GM23338 (cell line): ENCODE data around the gene DAO. TPM values are rescaled to one million over a fixed set of nuclear protein-coding genes. Genes with fewer than 3 reads are reported as not detected.

ENCODE experiments used
- ATAC-seq: fragments of 200-7000 bp; cut with Tn5 transposase; 3 replicates; pipeline ENCODE4 v1.9.1; 2020
- DNase-seq: peaks from one replicate; pipeline ENCODE4 v3.0.0-alpha.2; 2015; ENCODE audit warnings: low spot score
- H2AFZ ChIP-seq: fragments of 200-600 bp; sonication (generic); 2 replicates; pipeline ENCODE4 v1.8.0; 2016; ENCODE audit warnings: antibody characterized with exemption, mild to moderate bottlenecking, moderate library complexity
- H3F3A ChIP-seq: fragments of 200-600 bp; sonication (generic); replicated peaks from 2 replicates; pipeline ENCODE4 v1.8.0; 2017; ENCODE audit warnings: antibody characterized with exemption, mixed run types, low read depth
- H3K27ac ChIP-seq: fragments of 200-600 bp; sonication (generic); 2 replicates; pipeline ENCODE4 v1.6.1; 2016; ENCODE audit warnings: low read depth
- H3K27me3 ChIP-seq: fragments of 200-600 bp; sonication (generic); 2 replicates; pipeline ENCODE4 v1.8.0; 2016; ENCODE audit warnings: mild to moderate bottlenecking, mixed run types, moderate library complexity; ENCODE audit not compliant: insufficient read depth
- H3K36me3 ChIP-seq: fragments of 200-600 bp; sonication (generic); 2 replicates; pipeline ENCODE4 v1.8.0; 2016; ENCODE audit warnings: mild to moderate bottlenecking; ENCODE audit not compliant: insufficient read depth
- H3K4me1 ChIP-seq: fragments of 200-600 bp; sonication (generic); 2 replicates; pipeline ENCODE4 v1.8.0; 2016; ENCODE audit warnings: mild to moderate bottlenecking, moderate library complexity; ENCODE audit not compliant: insufficient read depth
- H3K4me2 ChIP-seq: fragments of 200-600 bp; sonication (generic); 2 replicates; pipeline ENCODE4 v1.7.1; 2017; ENCODE audit warnings: mixed run types
- H3K4me3 ChIP-seq: fragments of 200-600 bp; sonication (generic); 2 replicates; pipeline ENCODE4 v1.6.1; 2016; ENCODE audit warnings: mixed run types
- H3K79me2 ChIP-seq: fragments of 200-600 bp; sonication (generic); replicated peaks from 2 replicates; pipeline ENCODE4 v1.8.0; 2017; ENCODE audit warnings: mild to moderate bottlenecking; ENCODE audit not compliant: insufficient read depth
- H3K9me2 ChIP-seq: fragments of 200-600 bp; sonication (generic); 2 replicates; pipeline ENCODE4 v1.8.0; 2017; ENCODE audit not compliant: insufficient read depth
- H4K20me1 ChIP-seq: fragments of 200-600 bp; sonication (generic); replicated peaks from 2 replicates; pipeline ENCODE4 v1.8.0; 2017; ENCODE audit warnings: mild to moderate bottlenecking; ENCODE audit not compliant: insufficient read depth
- H3K27ac Mint-ChIP-seq: 2 replicates; pipeline ENCODE4 v1.8.0; 2020; ENCODE audit warnings: inconsistent platforms, mild to moderate bottlenecking, moderate library complexity, mixed read lengths
- H3K27me3 Mint-ChIP-seq: 3 replicates; pipeline ENCODE4 v1.8.0; 2022; ENCODE audit warnings: low read depth, mild to moderate bottlenecking, moderate library complexity, mixed read lengths, inconsistent platforms; ENCODE audit not compliant: insufficient read depth, poor library complexity
- H3K36me3 Mint-ChIP-seq: 3 replicates; pipeline ENCODE4 v1.8.0; 2021; ENCODE audit warnings: low read depth, mild to moderate bottlenecking, inconsistent platforms, moderate library complexity, mixed read lengths
- H3K4me1 Mint-ChIP-seq: 3 replicates; pipeline ENCODE4 v1.8.0; 2020; ENCODE audit warnings: mild to moderate bottlenecking, inconsistent platforms, mixed read lengths
- H3K4me3 Mint-ChIP-seq: 3 replicates; pipeline ENCODE4 v1.8.0; 2021; ENCODE audit warnings: moderate library complexity, mild to moderate bottlenecking, inconsistent platforms, mixed read lengths
- H3K9me3 Mint-ChIP-seq: 3 replicates; pipeline ENCODE4 v1.8.0; 2020; ENCODE audit warnings: moderate library complexity, mild to moderate bottlenecking, inconsistent platforms, mixed read lengths
- CREB1 ChIP-seq: fragments of 250-450 bp; sonication (Bioruptor Pico); IDR thresholded peaks from 2 replicates; pipeline ENCODE4 v1.5.0; 2020; ENCODE audit warnings: low read depth, mild to moderate bottlenecking, moderate library complexity
- EZH2 ChIP-seq: fragments of 200-600 bp; sonication (generic); IDR thresholded peaks from one replicate; pipeline ENCODE4 v1.8.0; 2017; ENCODE audit warnings: antibody characterized with exemption, mild to moderate bottlenecking, low read depth; ENCODE audit not compliant: unreplicated experiment
- EZH2phosphoT487 ChIP-seq: fragments of 200-600 bp; sonication (generic); IDR thresholded peaks from one replicate; pipeline ENCODE4 v1.8.1; 2018; ENCODE audit warnings: antibody characterized with exemption; ENCODE audit not compliant: unreplicated experiment
- JUNB ChIP-seq: IDR thresholded peaks from one replicate; pipeline ENCODE4 v1.6.1; 2016; ENCODE audit warnings: antibody characterized with exemption; ENCODE audit not compliant: unreplicated experiment
- NANOG ChIP-seq: IDR thresholded peaks from 2 replicates; pipeline ENCODE4 v1.6.1; 2016; ENCODE audit warnings: antibody characterized with exemption, borderline replicate concordance
- POLR2AphosphoS5 ChIP-seq: IDR thresholded peaks from 2 replicates; pipeline ENCODE4 v1.6.1; 2016; ENCODE audit warnings: antibody characterized with exemption, low read depth
- STAT1 ChIP-seq: IDR thresholded peaks from one replicate; pipeline ENCODE4 v1.6.1; 2016; ENCODE audit warnings: antibody characterized with exemption; ENCODE audit not compliant: unreplicated experiment
- ZNF114 ChIP-seq: fragments of 250-450 bp; sonication (Bioruptor Pico); IDR thresholded peaks from 2 replicates; pipeline ENCODE4 v1.5.0; 2020; ENCODE audit warnings: mild to moderate bottlenecking, moderate library complexity
- ZNF331 ChIP-seq: fragments of 250-450 bp; sonication (Bioruptor Pico); IDR thresholded peaks from 2 replicates; pipeline ENCODE4 v1.5.0; 2020; ENCODE audit warnings: low read depth, mild to moderate bottlenecking, moderate library complexity
- polyA plus RNA-seq: library from polyadenylated mRNA; unstranded; fragments of >200 nt; fragmentation: Nextera tagmentation; extraction: Ambion mirVana; gene quantifications from 2 replicates; pipeline ENCODE4 v1.2.1, GENCODE V29; 2016
- total RNA-seq: library from RNA; depleted of rRNA; stranded (reverse); fragments of >200 nt; shearing (Covaris generic); gene quantifications from 2 replicates; pipeline ENCODE4 v1.2.3, GENCODE V29; 2014
- TF ChIP-seq, protein P1 (sequence below): IDR thresholded peaks from one replicate; pipeline ENCODE4 v1.6.1; 2018; ENCODE audit warnings: antibody characterized with exemption; ENCODE audit not compliant: unreplicated experiment
- TF ChIP-seq, protein P2 (sequence below), 2 experiments: fragments of 200-600 bp in 1 of 2; sonication (generic) in 1 of 2; conservative IDR thresholded peaks; 2 replicates each; pipeline versions ENCODE4 v1.5.1 to v1.6.1; 2016 to 2017; ENCODE audit warnings: antibody characterized with exemption in 2 of 2, low read depth in 2 of 2, mild to moderate bottlenecking in 2 of 2, moderate library complexity in 1 of 2

Gene DAO
- total and polyA plus RNA-seq, 2 experiments from 2014 or later = not detected

DNA sequence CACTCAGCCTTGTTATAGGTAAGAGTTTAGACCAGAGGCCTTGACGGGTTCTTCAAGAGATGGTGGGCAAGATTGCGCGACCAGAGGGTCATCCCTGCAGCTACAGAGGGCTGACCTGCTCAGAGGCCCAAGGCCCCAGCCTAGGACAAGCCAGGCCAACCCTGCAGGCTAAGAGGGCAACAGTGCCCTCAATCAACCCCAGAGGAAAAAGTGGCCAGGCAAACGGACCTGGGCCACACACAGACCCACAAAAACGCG is 23.8 kb upstream of the DAO start:
- H3K27me3 Mint-ChIP-seq = peaks cover 18% of the 10 kb centered on the region
- peaks cover 41% of the 10 kb centered on the region for H3K4me1 Mint-ChIP-seq
- TF ChIP-seq EZH2phosphoT487 (no peak), ZNF114 (CRISPR knock-in tag) (no peak), NANOG (no peak), EZH2 (no peak), STAT1 (no peak), POLR2AphosphoS5 (no peak), JUNB (no peak), CREB1 (CRISPR knock-in tag) (no peak), ZNF331 (CRISPR knock-in tag) (no peak)
- H3K27ac ChIP-seq = peak overlapping the region; percentile 78; the same call in 1 of the 2 replicates
- ATAC-seq (peak; percentile 5; the same call in 2 of the 3 replicates), DNase-seq (no peak)
- H3K4me3 ChIP-seq = peak overlapping the region; percentile 72
- no peaks in the 10 kb centered on the region for H3K9me2 ChIP-seq
- peaks cover 25% of the 10 kb centered on the region for H3K4me1 ChIP-seq
- peaks cover 33% of the 10 kb centered on the region for H3K36me3 Mint-ChIP-seq
- no peak overlapping the region for H2AFZ ChIP-seq
- no peaks in the 10 kb centered on the region for H3F3A ChIP-seq
- peak overlapping the region; percentile 92 for H3K4me2 ChIP-seq
- H3K4me3 Mint-ChIP-seq = peak overlapping the region; percentile 95
- peaks cover 35% of the 10 kb centered on the region for H3K79me2 ChIP-seq
- 0 out of 2 replicates have a peak, but pooled peaks cover 5% of the 10 kb centered on the region for H3K36me3 ChIP-seq
- H3K27me3 ChIP-seq = peaks cover 12% of the 10 kb centered on the region
- H3K9me3 Mint-ChIP-seq = peaks cover 12% of the 10 kb centered on the region
- no peak overlapping the region for H3K27ac Mint-ChIP-seq
- no peaks in the 10 kb centered on the region for H4K20me1 ChIP-seq

DNA sequence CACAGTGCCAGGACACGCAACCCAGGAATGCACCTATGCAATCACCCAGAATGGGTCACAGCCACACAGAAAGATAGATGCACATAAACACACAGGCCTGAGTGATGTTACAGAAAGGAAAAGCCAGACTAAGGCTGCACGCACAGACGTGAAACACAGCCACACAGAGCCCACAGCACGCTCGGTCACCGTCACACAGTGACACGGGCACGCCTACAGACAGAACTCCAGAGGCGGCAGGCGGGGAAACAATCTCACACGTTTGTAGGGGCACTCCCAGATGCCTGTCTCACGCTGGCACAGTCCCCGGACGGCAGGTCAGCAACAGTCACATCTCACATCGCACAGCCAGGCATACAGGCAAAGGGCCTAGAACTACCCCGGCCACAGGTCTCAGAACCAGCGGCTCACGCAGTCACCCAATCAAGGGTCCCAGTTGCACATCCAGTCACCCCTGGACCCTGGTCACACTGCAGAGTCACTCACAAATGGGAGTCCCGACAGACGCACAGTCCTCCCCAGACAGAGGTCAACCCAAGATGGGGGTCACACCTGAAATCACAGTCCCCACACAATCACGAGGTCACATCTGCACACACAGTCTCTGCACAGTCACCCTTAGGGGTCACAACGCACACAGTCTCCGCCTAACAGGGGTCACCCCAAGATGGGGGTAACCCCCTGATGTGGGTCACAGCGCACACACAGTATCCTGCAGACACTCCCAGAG is 23.3 kb upstream of the DAO start:
- Histone ChIP-seq H2AFZ (peak overlapping the region; percentile 91), H3K4me1 (peaks cover 25% of the 10 kb centered on the region), H4K20me1 (no peaks in the 10 kb centered on the region), H3K4me2 (peak overlapping the region; percentile 92), H3K27ac (no peak overlapping the region; the same call in 1 of the 2 replicates), H3K9me2 (no peaks in the 10 kb centered on the region), H3K79me2 (peaks cover 35% of the 10 kb centered on the region), H3K27me3 (peaks cover 12% of the 10 kb centered on the region), H3K4me3 (peak overlapping the region; percentile 72), H3K36me3 (0 out of 2 replicates have a peak, but pooled peaks cover 5% of the 10 kb centered on the region), H3F3A (no peaks in the 10 kb centered on the region)
- Mint-ChIP-seq H3K27ac (peak overlapping the region; percentile 90), H3K9me3 (peaks cover 9% of the 10 kb centered on the region), H3K4me3 (peak overlapping the region; percentile 95), H3K4me1 (peaks cover 41% of the 10 kb centered on the region), H3K27me3 (peaks cover 18% of the 10 kb centered on the region), H3K36me3 (peaks cover 29% of the 10 kb centered on the region)
- DNase-seq = no peak
- peak; percentile 29 for ATAC-seq
- TF ChIP-seq, protein P1, sequence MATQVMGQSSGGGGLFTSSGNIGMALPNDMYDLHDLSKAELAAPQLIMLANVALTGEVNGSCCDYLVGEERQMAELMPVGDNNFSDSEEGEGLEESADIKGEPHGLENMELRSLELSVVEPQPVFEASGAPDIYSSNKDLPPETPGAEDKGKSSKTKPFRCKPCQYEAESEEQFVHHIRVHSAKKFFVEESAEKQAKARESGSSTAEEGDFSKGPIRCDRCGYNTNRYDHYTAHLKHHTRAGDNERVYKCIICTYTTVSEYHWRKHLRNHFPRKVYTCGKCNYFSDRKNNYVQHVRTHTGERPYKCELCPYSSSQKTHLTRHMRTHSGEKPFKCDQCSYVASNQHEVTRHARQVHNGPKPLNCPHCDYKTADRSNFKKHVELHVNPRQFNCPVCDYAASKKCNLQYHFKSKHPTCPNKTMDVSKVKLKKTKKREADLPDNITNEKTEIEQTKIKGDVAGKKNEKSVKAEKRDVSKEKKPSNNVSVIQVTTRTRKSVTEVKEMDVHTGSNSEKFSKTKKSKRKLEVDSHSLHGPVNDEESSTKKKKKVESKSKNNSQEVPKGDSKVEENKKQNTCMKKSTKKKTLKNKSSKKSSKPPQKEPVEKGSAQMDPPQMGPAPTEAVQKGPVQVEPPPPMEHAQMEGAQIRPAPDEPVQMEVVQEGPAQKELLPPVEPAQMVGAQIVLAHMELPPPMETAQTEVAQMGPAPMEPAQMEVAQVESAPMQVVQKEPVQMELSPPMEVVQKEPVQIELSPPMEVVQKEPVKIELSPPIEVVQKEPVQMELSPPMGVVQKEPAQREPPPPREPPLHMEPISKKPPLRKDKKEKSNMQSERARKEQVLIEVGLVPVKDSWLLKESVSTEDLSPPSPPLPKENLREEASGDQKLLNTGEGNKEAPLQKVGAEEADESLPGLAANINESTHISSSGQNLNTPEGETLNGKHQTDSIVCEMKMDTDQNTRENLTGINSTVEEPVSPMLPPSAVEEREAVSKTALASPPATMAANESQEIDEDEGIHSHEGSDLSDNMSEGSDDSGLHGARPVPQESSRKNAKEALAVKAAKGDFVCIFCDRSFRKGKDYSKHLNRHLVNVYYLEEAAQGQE = no peak
- no peak for TF ChIP-seq ZNF331 (CRISPR knock-in tag)
- TF ChIP-seq, protein P2, sequence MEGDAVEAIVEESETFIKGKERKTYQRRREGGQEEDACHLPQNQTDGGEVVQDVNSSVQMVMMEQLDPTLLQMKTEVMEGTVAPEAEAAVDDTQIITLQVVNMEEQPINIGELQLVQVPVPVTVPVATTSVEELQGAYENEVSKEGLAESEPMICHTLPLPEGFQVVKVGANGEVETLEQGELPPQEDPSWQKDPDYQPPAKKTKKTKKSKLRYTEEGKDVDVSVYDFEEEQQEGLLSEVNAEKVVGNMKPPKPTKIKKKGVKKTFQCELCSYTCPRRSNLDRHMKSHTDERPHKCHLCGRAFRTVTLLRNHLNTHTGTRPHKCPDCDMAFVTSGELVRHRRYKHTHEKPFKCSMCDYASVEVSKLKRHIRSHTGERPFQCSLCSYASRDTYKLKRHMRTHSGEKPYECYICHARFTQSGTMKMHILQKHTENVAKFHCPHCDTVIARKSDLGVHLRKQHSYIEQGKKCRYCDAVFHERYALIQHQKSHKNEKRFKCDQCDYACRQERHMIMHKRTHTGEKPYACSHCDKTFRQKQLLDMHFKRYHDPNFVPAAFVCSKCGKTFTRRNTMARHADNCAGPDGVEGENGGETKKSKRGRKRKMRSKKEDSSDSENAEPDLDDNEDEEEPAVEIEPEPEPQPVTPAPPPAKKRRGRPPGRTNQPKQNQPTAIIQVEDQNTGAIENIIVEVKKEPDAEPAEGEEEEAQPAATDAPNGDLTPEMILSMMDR (conservative IDR thresholded peaks at IDR 0.05; ENCODE audit: low read depth in 2 of 2) = no peak
